ENCODE data around the gene PDHB.

PDHB gene

GRCh38 chr3:58434990-58435389 is 1.4 kb upstream of the PDHB start:
- DNase-seq = no peak

- DNase-seq = no peak
Measured at GRCh38 chr3:58434511-58434910, 879 bp upstream of the PDHB start.

- no peak for DNase-seq
Measured at GRCh38 chr3:58434168-58434504, 504 bp upstream of the PDHB start.

GRCh38 chr3:58432905-58433304 is 727 bp downstream of the PDHB start:
- DNase-seq = no peak

GRCh38 chr3:58429657-58430056 is 4.0 kb downstream of the PDHB start:
- no peak for DNase-seq

- no peak for DNase-seq
Measured at GRCh38 chr3:58427661-58428361, 5.8 kb downstream of the PDHB start.

GRCh38 chr3:58425782-58426181 is 7.8 kb downstream of the PDHB start:
- no peak for DNase-seq

GRCh38 chr3:58424613-58425012 is 9.0 kb downstream of the PDHB start:
- DNase-seq = no peak

GRCh38 chr3:58422756-58423325 is 10.8 kb downstream of the PDHB start:
- no peak for DNase-seq

- DNase-seq = no peak
Measured at GRCh38 chr3:58421004-58421403, 12.6 kb downstream of the PDHB start.

GRCh38 chr3:58419780-58420507 is 13.7 kb downstream of the PDHB start:
- no peak for DNase-seq

GRCh38 chr3:58418227-58418626 is 15.4 kb downstream of the PDHB start:
- DNase-seq = no peak

GRCh38 chr3:58417075-58417474 is 16.6 kb downstream of the PDHB start:
- no peak for DNase-seq

- DNase-seq = no peak
Measured at GRCh38 chr3:58416191-58416590, 17.4 kb downstream of the PDHB start.

GRCh38 chr3:58414538-58415197 is 19.0 kb downstream of the PDHB start:
- DNase-seq = peak; percentile 38

GRCh38 chr3:58411851-58412830 is 21.5 kb downstream of the PDHB start:
- no peak for DNase-seq

- no peak for DNase-seq
Measured at GRCh38 chr3:58411036-58411435, 22.6 kb downstream of the PDHB start.

GRCh38 chr3:58409663-58410062 is 24.0 kb downstream of the PDHB start:
- no peak for DNase-seq

- no peak for DNase-seq
Measured at GRCh38 chr3:58408906-58409305, 24.7 kb downstream of the PDHB start.

- no peak for DNase-seq
Measured at GRCh38 chr3:58404396-58404795, 29.2 kb downstream of the PDHB start.

GRCh38 chr3:58403513-58404109 is 30.0 kb downstream of the PDHB start:
- DNase-seq = no peak

- no peak for DNase-seq
Measured at GRCh38 chr3:58398669-58399333, 34.8 kb downstream of the PDHB start.

Measured in activated naive CD4-positive, alpha-beta T cell treated with Interleukin-2 at 50 U/mL for 16 hours (primary cell).